HG02938 (cell line): Measurements from ENCODE around the gene CYBA.
A peak's percentile ranks its signal among the peaks of the same experiment; 100 is the strongest.

ENCODE experiments used
- ATAC-seq: cut with Tn5 transposase; IDR thresholded peaks from one replicate; pipeline ENCODE4 v1.9.1; 2021; ENCODE audit warnings: mild to moderate bottlenecking, moderate library complexity; ENCODE audit not compliant: unreplicated experiment

Gene CYBA

DNA sequence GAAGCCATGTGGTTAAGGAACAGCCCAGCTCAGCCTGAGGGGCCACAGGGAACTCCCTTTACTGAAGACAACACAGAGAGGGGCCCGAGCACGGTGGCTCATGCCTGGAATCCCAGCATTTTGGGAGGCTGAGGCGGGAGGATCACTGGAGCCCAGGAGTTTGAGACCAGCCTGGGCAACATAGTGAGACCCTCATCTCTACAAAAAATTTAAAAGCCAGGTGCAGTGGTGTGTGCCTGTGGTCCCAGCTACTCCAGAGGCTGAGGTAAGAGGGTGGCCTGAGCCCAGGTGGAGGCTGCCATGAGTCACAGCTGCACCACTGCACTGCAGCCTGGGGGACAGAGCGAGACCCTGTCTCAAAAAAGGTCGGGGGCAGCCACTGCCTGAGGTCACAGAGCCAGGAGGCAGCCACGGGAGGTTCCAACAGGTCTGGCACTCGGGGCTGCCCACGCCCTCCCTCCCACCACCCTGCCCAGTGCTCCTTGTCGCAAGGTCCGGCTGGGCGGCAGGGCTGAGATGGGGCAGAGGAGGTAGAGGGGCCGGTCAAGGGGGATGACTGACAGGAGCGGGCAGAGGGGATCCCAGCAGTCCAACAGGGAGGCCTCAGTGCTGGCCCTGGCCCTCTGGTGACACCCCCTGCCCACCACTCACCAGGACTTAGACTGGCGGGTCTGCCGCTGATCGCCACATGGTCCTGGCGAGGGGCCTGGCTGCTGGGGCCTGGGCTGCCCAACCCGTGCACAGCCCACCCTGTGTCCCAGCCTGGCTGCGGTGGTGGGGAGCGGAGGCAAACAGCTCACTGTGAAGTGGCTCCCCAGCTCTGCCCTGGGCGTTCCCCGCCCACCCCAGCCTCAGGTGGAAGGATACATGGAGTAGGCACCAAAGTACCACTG, 3.4 kb downstream of the CYBA start:
- no peak for ATAC-seq

DNA sequence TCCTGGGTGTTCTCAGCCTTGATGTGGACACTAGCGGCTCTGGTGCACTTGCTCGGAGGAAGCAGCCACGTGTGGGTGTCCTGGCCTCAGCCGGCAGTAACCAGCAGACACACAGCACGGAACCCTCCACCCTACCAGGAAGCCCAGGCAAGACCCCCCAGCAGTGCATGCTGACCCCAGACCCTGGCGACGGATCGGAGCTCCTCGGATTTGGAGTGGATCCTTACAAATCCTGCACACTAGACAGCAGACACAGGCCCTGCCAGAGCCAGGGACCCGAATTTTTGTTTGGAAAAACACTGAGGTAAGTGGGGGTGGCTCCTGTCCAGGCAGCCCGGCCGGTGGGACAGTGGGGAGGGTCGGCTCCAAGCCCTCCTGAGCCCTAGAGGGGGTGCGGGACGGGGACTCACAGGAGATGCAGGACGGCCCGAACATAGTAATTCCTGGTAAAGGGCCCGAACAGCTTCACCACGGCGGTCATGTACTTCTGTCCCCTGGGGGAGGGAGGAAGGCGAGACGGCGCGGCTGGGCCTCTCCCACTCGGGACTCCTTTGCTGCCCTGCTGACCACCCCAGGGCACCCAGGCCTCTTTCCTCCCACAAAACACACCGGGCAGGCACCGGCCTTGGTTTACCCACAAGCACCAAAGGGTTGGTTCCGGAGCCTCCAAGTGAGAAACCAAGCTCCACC, 4.4 kb downstream of the CYBA start:
- no peak for ATAC-seq

DNA sequence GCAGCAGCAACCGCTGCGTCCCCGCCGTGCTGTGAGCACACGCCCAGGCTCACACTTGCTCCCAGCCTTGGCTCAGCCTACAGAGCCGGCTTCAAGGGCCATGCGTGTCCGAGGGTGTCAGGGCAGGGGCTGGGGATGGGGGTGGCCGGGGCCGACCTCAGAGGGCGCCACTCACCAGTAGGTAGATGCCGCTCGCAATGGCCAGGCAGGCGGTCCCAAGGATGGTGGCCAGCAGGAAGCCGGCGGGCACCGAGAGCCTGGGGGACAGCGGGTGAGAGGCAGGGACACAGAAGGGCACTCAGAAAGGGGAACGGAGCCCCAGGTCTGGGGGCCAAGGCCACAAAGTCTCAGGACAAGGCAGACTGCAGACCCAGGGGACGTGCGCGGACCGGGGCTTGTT, 4.9 kb downstream of the CYBA start:
- ATAC-seq = no peak

DNA sequence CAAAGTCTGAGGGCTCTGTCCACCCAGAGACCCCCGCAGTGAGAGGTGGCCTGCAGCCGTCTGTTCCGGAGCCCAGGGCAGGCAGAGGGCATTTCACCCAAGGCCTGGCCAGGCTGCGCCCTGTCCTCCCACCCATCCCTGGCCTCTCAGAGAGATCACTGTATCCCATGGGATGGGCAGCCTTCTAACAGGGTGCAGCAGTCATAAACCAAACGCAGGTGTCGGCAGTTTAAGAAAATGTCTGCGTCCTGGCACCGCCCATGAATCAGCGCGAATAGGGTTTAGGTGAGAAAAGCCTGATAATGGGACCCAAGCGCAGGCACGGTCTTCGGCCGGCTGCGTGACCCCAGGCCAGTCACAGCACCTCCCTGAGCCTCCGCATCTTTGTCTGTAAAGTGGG, 5.4 kb downstream of the CYBA start:
- no peak for ATAC-seq

- no peak for ATAC-seq
Observed at GRCh38 chr16:88643644-88643932, 7.3 kb downstream of the CYBA start.

DNA sequence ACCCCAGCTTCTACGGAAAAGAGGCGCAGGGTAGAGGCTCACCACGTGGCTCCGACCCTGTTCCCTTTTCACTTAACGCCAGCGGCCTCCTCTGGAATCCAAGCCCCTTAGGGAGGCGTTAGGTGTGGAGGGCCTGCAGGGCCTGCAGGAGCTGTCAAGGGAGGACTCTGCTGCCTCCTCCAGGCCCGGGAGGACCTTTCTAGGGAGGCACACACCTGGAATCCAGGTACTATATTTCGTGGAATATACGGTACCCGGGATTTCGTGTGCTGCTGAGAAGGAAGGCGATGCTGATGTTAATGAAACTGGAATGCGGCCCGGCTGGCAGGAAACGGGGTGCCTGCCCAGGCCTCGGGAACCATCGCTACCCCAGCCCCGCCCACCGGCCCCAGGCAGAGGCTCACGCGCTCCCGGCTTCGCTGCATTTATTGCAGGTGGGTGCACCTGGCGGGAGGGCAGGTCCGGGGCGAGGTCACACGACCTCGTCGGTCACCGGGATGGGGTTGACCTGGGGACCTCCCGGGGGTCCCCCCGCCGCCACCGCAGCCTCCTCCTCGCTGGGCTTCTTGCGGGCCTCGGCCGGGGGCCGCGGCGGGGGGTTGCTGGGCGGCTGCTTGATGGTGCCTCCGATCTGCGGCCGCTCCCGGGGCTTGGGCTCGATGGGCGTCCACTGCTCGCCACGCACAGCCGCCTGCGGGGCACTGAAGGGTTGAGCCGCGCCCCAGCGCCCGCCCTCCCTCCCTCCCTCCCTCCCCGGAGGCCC, 7.8 kb downstream of the CYBA start:
- no peak for ATAC-seq

- ATAC-seq = no peak
Observed at GRCh38 chr16:88640498-88641247, 10.2 kb downstream of the CYBA start.

- no peak for ATAC-seq
Observed at GRCh38 chr16:88640039-88640495, 10.8 kb downstream of the CYBA start.

GRCh38 chr16:88639231-88640038, 11.4 kb downstream of the CYBA start:
- no peak for ATAC-seq

GRCh38 chr16:88638323-88639230, 12.3 kb downstream of the CYBA start, which contains the start of gene IL17C:
TSS of gene IL17C (plus strand) at chr16:88638572. CDS start at chr16:88638642, 70 bp downstream.
- no peak for ATAC-seq

DNA sequence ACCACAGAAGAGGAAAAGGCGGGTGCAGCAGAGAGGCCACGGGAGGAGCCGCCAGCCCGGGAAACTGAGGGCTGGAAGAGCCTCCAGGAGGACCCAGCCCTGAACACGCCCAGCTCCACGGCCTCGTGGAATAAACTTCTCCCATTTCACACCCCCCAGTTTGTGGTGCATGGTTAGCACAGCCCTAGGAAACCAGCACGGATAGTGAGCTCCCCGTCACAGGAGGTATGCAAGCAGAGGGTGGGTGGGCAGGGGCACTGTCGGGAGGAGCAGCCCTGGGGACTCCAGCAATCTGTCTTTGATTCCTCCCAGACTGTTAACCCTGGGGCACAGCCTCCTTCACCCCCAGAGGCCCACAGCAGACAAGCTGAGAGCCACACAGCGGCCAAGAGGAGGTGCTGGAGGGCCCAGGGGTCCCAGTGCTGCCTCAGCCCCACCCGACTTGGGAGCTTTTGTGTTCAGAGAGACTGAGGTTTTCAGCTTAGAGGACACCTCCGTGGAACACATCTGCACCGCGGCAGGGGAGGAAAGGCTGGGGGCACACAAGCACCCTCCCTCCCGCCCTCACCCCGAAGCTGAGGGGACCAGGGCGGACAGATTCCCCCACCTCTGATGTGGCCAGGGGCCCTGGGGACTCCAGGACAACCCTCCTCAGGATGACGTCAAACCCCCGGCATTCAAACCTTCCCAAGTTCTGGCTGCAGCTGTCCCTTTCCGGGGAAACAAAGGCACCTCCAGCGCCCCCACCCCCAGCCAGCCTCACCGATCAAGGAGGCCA, 14.2 kb downstream of the CYBA start:
- no peak for ATAC-seq

- no peak for ATAC-seq
Observed at GRCh38 chr16:88635671-88636319, 15.1 kb downstream of the CYBA start.

GRCh38 chr16:88634994-88635670, 15.7 kb downstream of the CYBA start:
- ATAC-seq = peak; percentile 15

- ATAC-seq = peak; percentile 46
Observed at GRCh38 chr16:88634141-88634993, 16.5 kb downstream of the CYBA start.

DNA sequence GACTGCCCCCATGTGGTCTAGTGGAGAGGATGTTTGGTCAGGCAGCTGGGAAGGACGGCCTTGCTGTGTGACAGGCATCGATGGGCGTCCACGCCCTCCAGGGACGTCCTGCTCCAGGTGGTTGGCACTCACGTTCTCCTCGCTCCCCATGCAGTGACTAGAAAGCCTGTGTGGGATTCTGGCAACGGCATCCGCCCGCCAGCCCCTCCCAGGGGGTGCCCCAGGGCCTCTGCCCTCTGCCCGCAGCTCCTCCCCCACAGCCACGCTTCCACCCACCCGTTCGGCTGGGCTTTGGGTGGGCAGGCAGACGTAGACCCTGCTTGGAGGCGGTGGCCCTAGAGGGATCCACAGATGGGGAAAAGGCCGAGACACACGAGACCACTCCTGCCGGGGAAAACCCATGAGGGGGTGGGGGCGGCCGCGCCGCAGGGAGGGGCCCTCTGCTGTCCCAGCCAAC, 17.1 kb downstream of the CYBA start:
- ATAC-seq = peak; percentile 31

DNA sequence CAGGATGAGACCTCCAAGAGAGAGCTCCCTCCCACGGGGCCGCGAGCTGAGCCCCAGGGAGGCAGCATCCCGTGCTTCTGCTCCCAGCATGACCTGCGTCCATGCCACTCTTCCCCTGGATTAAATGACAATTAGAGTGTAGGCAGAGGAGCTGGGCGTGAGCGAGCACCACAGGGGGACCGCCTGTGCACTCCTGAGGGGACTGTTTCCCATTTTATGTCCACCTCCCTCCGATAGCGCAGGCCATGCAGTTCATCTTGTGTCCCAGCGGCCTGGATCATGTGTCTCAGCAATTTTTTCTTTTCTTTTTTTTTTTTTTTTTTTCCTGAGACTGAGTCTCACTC, 18.3 kb downstream of the CYBA start:
- ATAC-seq = no peak
